Smooth muscle cell (in vitro differentiated cells): ENCODE results near the gene COBLL1. TPM values are rescaled to one million over a fixed set of nuclear protein-coding genes. Genes with fewer than 3 reads are reported as not detected.

ENCODE experiments used
- DNase-seq: peaks from one replicate; lab custom pipeline; 2025; ENCODE audit not compliant: unreplicated experiment; lab: John Stamatoyannopoulos, UW
- H2AFZ ChIP-seq: fragments of 200-600 bp; sonication (generic); 2 replicates; pipeline ENCODE4 v1.6.0; 2016; ENCODE audit warnings: antibody characterized with exemption, low read depth, mild to moderate bottlenecking
- H3F3A ChIP-seq: fragments of 200-600 bp; sonication (generic); 2 replicates; pipeline ENCODE4 v1.6.0; 2017; ENCODE audit warnings: antibody characterized with exemption, low read depth
- H3K27ac ChIP-seq: fragments of 200-600 bp; sonication (generic); 2 replicates; pipeline ENCODE4 v1.5.1; 2016; ENCODE audit warnings: low read depth, mild to moderate bottlenecking
- H3K27me3 ChIP-seq: fragments of 200-600 bp; sonication (generic); 2 replicates; pipeline ENCODE4 v1.6.1; 2016; ENCODE audit warnings: low read depth, mild to moderate bottlenecking
- H3K36me3 ChIP-seq: fragments of 200-600 bp; sonication (generic); 2 replicates; pipeline ENCODE4 v1.5.1; 2016; ENCODE audit warnings: low read depth
- H3K4me1 ChIP-seq: fragments of 200-600 bp; sonication (generic); 2 replicates; pipeline ENCODE4 v1.5.1; 2016; ENCODE audit warnings: low read depth
- H3K4me2 ChIP-seq: fragments of 200-600 bp; sonication (generic); 2 replicates; pipeline ENCODE4 v1.6.0; 2016; ENCODE audit warnings: mild to moderate bottlenecking
- H3K4me3 ChIP-seq: fragments of 200-600 bp; sonication (generic); 2 replicates; pipeline ENCODE4 v1.5.1; 2016; ENCODE audit warnings: mild to moderate bottlenecking
- H3K79me2 ChIP-seq: fragments of 200-600 bp; sonication (generic); 2 replicates; pipeline ENCODE4 v1.6.0; 2016; ENCODE audit warnings: low read depth, mild to moderate bottlenecking
- H3K9ac ChIP-seq: fragments of 200-600 bp; sonication (generic); 2 replicates; pipeline ENCODE4 v1.6.0; 2016; ENCODE audit warnings: low read depth
- H3K9me3 ChIP-seq: fragments of 200-600 bp; sonication (generic); replicated peaks from 2 replicates; pipeline ENCODE4 v1.5.1; 2016; ENCODE audit warnings: low read depth
- H4K20me1 ChIP-seq: fragments of 200-600 bp; sonication (generic); 2 replicates; pipeline ENCODE4 v1.6.0; 2016; ENCODE audit warnings: low read depth
- CTCF ChIP-seq: fragments of 200-600 bp; sonication (generic); IDR thresholded peaks from 2 replicates; pipeline ENCODE4 v1.5.1; 2017; ENCODE audit warnings: borderline replicate concordance, mild to moderate bottlenecking, antibody characterized with exemption; ENCODE audit not compliant: insufficient read depth, poor library complexity, severe bottlenecking
- WGBS: methylation state at CpG from one replicate; pipeline ENCODE4 v1.1.7; 2016; ENCODE audit warnings: low lambda C conversion rate; 5-methylcytosine and 5-hydroxymethylcytosine counted together
- polyA plus RNA-seq: library from polyadenylated mRNA; unstranded; fragments of >200 nt; fragmentation: Nextera tagmentation; extraction: Ambion mirVana; gene quantifications from 2 replicates; pipeline ENCODE4 v1.2.1, GENCODE V29; 2016
- total RNA-seq: library from RNA; depleted of rRNA; stranded (reverse); fragments of >200 nt; gene quantifications from 2 replicates; pipeline ENCODE4 v1.2.3, GENCODE V29; 2014

Gene COBLL1
- total and polyA plus RNA-seq, 2 experiments from 2014 or later, result 5.2 to 17.4 TPM

- H3K9me3 ChIP-seq, result no peaks in the 10 kb centered on the region
- H3K4me2 ChIP-seq, result no peak overlapping the region
- no peak for TF ChIP-seq CTCF
- H3K27me3 ChIP-seq, result no peaks in the 10 kb centered on the region
- DNase-seq, result no peak
- H3K79me2 ChIP-seq, result no peaks in the 10 kb centered on the region
- 93% methylated on average over 3 of the region's 3 CpGs for WGBS
- no peaks in the 10 kb centered on the region for H4K20me1 ChIP-seq
- H3K27ac ChIP-seq, result no peak overlapping the region
- H3K36me3 ChIP-seq, result no peaks in the 10 kb centered on the region
- H3K4me3 ChIP-seq, result no peak overlapping the region
- H2AFZ ChIP-seq, result no peak overlapping the region
- no peaks in the 10 kb centered on the region for H3K4me1 ChIP-seq
- H3K9ac ChIP-seq, result no peak overlapping the region
- H3F3A ChIP-seq, result peaks cover 5% of the 10 kb centered on the region
These were observed 137.5 kb downstream of the COBLL1 start for GRCh38 chr2:164703915-164704706.

- WGBS, result 80% methylated on average over 1 of the region's 1 CpG
- Histone ChIP-seq H3K9me3 (no peaks in the 10 kb centered on the region), H3K27ac (no peak overlapping the region), H3K27me3 (no peaks in the 10 kb centered on the region), H3K4me2 (no peak overlapping the region), H3K79me2 (no peaks in the 10 kb centered on the region), H2AFZ (no peak overlapping the region), H3K36me3 (no peaks in the 10 kb centered on the region), H3K4me1 (no peaks in the 10 kb centered on the region), H4K20me1 (no peaks in the 10 kb centered on the region), H3K4me3 (no peak overlapping the region), H3K9ac (no peak overlapping the region), H3F3A (peaks cover under 1% of the 10 kb centered on the region)
- no peak for TF ChIP-seq CTCF
- no peak for DNase-seq
These were observed 140.1 kb downstream of the COBLL1 start for GRCh38 chr2:164701565-164701964.

GRCh38 chr2:164700390-164700789, 141.2 kb downstream of the COBLL1 start:
- Histone ChIP-seq H3K9ac (no peak overlapping the region), H3K27ac (no peak overlapping the region), H4K20me1 (no peaks in the 10 kb centered on the region), H3K79me2 (no peaks in the 10 kb centered on the region), H3K36me3 (no peaks in the 10 kb centered on the region), H3K4me3 (no peak overlapping the region), H3K4me1 (no peaks in the 10 kb centered on the region), H3K9me3 (no peaks in the 10 kb centered on the region), H3K27me3 (no peaks in the 10 kb centered on the region), H2AFZ (no peak overlapping the region), H3F3A (no peaks in the 10 kb centered on the region), H3K4me2 (no peak overlapping the region)
- no peak for DNase-seq
- no peak for TF ChIP-seq CTCF
- WGBS, result 92% methylated on average over 2 of the region's 2 CpGs
